Transverse colon (tissue), 4 donors: Measurements from ENCODE around the gene ANKRD34A.

Source experiments
- CTCF ChIP-seq, 5 experiments: fragments of 200-600 bp in 3 of 5; fragments of 450-650 bp in 2 of 5; sonication (generic) in 3 of 5; IDR thresholded peaks; 1 replicate in 2 of 5; 2 replicates in 3 of 5; pipeline ENCODE4 v1.5.1; 2016 to 2017; ENCODE audit warnings: antibody characterized with exemption in 5 of 5, inconsistent platforms in 3 of 5, mild to moderate bottlenecking in 2 of 5, moderate library complexity in 1 of 5
- POLR2A ChIP-seq: fragments of 450-650 bp; IDR thresholded peaks from one replicate; pipeline ENCODE4 v1.6.1; 2016; ENCODE audit warnings: antibody characterized with exemption, mild to moderate bottlenecking, moderate library complexity
- POLR2AphosphoS5 ChIP-seq, 3 donors: sonication (generic); formaldehyde crosslinking; IDR thresholded peaks; one replicate each; pipeline ENCODE4 v1.6.1; 2016; ENCODE audit warnings: antibody characterized with exemption in 3 of 3

- TF ChIP-seq POLR2A (no peak), CTCF (IDR thresholded peaks at IDR 0.05) (no peak), POLR2AphosphoS5 (IDR thresholded peaks at IDR 0.05) (no peak)
Observed at GRCh38 chr1:145955436-145955835, 8.9 kb downstream of the ANKRD34A start.
